ENCODE measurements around the gene CGNL1.

Gene CGNL1

DNA sequence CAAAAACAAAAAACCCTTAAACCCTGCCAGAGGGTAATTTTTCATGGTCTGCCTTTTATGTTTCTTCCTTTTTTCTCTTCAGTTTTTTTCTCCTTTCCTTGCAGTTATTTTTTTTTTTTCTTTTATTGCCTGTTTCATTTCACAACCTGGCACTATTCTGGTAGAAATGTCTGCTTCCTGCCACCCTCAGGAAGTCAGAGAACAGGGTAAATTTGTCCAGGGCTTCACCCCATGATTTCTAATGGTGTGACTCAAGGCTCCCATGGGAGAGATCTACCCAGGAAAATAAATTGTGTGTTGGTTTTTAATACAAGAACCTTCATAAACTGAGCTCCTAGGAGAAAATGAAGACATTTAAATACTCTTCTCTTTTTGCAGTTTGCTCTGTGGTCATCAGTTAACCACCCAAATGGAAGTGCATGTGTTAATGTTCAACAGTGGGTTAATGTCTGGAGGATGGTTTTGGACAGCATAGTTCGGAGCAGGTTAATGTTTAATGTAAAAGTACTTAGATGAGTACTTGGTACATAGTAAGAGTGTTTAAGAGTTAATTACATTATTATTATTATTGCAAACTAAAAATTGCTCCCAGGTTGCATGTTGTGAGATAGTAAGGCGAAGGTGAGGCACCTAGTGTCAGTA is 45.9 kb downstream of the CGNL1 start:
- DNase-seq (ENCODE audit: low read depth in 2 of 2): no peak

DNA sequence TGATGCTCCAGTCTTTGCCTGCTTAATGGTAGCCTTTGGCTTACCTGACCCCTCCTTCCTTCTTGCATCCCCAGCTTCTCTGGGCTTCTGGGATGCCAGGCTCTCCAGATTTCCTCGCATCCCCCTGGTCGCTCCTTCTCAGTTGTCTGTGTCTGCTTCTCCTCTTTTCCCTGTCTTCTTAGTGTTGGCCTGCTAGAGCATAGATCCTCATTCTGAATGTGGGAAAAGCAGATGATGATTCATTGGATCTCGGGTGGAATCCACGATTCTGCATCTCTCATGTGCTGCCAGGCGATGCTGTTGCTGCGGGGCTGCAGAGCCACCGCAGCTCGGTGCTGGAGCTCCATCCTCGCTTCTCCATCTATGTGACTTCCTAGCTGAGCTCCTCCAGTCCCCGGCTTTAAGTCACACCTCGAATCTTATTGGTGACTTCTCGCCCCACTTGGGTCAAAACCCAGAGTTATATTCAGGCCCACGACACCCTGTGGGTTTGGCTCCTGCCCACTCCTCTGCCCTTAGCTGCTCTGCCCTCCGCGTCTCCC is 47.4 kb downstream of the CGNL1 start:
- no peak for DNase-seq (ENCODE audit: low read depth in 2 of 2)

DNA sequence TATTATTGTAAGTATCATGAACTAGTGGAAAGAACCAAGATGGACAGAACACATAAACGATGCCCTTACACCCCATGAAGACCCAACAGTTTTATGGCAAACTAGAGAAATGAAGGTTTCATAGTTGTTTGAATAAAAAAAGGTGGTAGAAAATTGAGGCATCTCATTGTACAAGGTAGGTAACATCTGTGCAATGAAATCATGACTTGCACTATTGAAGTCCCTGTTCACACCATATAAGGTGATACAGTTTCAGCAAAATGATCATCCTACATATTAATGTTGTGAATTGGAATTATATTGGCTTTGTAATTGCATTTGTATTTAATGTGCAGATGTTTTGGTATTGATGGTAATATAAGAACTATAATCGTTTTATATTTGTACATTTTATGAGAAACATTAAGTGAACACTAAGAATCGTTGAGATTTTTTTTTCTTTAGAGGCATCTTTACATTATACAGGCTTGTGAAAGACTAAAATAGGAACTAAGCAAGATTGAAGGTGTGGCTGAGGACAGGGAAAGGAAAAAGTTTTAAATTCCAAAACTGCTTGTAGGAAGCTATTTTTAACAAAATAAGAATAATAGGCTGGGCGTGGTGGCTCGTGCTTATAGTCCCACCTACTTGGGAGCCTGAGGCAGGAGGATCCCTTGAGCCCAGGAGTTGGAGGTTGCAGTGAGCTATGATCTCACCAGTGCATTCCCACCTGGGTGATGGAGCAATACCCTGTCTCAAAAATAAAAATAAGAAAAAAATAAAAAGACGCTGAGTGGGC is 48.5 kb downstream of the CGNL1 start:
- DNase-seq (ENCODE audit: low read depth in 2 of 2): no peak

DNA sequence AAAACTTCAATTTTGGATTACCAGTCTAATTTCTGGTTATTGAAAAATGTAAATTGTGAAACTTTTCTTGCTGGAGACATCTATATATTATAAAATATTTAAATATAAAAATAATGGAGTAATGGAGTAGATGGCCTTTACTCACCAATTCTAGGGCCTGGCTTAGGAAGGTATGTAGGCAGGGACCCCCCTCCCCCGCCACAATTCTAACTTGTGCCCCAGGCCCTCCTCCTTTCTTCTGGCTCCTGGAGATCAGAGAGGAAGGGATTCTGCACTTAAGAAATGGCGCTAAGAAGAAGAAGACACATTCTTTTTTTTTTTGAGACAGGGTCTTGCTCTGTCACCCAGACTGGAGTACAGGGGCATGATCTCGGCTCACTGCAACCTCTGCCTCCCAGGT is 49.5 kb downstream of the CGNL1 start:
- no peak for DNase-seq (ENCODE audit: low read depth in 2 of 2)

DNA sequence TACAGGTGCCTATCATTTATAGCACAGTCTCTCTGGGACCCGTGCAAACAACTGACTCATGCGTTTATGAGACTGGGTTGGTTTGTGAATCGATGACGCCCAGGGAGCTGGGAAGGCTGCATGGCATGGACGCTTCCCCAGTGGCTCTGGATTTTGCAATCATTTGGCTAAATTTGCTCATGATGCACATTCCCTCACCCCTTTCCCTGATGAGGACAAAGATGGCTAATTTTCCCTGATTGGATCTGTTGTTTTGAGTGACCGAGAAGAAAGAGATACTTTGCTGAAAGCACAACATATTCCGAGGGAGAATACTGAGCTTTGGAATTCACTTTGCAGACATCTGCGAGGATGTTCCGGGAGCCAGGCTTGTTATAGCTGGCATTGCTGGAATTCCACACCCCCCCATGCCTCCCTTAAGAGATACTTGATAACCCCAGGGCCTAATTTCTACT is 51.1 kb downstream of the CGNL1 start:
- no peak for DNase-seq (ENCODE audit: low read depth in 2 of 2)

DNA sequence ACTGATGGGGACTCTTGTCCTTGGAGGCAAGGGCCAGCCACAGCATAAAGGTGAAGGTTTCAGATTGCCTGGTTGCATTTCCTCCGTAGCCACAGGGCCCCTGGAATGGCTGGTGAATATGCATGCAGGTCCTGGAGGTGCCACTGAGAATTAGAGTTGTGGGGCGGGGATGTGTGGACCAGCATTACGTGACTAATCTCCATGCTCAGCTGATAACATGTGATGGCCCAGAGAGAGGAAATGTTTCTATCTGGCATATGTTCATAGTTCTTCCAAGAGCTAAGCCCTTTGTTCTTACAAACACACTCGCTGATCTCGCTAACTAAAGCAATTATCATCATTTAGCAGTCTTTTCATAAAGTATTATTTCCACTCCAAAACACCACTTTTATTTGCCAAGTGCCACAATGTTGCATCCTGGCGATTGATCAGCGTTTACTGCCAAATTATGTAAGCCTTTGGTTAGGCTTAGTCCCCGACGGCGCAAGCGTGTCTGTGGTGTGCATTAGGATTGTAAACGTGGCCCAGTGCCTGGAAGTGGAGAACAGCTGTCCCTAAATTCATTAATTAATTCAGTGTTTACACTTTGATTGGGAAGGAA is 55.9 kb downstream of the CGNL1 start:
- no peak for DNase-seq (ENCODE audit: low read depth in 2 of 2)

DNA sequence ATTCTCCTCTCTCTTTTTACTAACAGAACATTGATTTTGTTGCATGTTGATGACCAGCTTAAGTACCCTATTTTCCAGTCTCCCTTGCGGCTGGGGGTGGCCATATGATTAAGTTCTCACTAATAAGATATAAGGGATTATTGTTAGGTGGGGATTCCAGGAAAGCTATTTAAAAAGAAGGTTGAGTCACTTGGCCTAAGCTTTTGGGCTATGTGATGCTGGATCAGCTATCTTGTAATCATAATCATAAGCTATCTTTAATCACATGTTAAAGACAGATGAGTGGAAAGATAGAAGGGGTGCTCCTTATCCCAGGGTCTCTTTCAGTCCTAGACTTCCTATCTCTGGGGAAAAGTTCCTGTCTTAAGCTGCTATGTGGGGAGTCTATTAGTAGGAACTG is 59.9 kb downstream of the CGNL1 start:
- no peak for DNase-seq (ENCODE audit: low read depth in 2 of 2)

DNA sequence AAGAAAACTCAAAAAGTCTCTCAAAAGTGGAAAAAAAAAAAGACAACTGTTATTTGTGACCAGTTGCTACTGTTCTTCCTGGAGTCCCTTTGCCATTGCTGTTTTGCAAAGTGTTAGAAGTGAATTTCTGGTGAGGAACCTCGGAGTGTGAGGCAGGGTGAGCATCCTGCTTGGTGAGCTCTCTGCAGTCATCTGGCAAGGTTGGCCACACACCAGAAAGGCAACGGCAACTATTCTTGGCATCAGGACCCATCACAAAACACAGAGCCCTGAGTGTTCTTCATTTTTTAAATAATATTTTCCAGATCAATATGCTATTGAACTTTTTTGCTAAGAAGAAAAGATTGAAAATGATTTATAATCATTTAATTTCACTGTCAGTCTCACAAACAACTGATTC is 60.7 kb downstream of the CGNL1 start:
- no peak for DNase-seq (ENCODE audit: low read depth in 2 of 2)

DNA sequence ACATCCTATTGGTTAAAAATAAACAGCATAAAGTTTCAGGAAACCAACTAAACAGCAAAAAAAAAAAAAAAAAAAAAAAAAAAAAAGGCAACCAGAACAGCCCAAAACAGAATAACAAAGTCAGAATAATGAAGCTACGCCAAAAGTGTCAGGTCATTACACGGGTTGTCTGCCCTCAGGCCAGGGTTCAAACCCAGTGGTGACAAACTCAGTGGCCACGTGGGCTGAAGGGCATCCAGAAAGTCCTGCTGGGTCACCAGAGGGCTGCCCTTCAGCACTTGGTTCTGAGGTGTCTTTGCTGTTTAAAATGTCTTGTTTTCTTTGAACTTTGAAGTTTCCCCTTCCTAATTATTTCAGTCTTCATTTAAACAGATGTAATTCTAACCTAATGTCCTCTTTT is 61.3 kb downstream of the CGNL1 start:
- no peak for DNase-seq (ENCODE audit: low read depth in 2 of 2)

DNA sequence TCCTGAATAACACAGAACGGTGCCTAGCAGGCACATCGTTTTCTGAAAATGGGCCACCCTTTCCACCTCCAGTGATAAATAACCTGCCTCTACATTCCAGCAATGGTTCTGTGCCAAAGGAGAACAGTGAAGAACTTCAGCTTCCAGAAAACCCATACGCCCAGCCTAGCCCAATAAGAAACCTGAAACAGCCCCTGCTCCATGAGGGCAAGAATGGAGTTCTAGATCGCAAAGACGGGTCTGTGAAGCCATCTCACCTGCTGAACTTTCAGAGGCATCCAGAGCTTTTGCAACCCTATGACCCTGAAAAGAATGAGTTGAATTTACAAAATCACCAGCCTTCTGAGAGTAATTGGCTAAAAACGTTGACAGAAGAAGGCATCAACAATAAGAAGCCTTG is 61.9 kb downstream of the CGNL1 start:
- DNase-seq (ENCODE audit: low read depth in 2 of 2): no peak

DNA sequence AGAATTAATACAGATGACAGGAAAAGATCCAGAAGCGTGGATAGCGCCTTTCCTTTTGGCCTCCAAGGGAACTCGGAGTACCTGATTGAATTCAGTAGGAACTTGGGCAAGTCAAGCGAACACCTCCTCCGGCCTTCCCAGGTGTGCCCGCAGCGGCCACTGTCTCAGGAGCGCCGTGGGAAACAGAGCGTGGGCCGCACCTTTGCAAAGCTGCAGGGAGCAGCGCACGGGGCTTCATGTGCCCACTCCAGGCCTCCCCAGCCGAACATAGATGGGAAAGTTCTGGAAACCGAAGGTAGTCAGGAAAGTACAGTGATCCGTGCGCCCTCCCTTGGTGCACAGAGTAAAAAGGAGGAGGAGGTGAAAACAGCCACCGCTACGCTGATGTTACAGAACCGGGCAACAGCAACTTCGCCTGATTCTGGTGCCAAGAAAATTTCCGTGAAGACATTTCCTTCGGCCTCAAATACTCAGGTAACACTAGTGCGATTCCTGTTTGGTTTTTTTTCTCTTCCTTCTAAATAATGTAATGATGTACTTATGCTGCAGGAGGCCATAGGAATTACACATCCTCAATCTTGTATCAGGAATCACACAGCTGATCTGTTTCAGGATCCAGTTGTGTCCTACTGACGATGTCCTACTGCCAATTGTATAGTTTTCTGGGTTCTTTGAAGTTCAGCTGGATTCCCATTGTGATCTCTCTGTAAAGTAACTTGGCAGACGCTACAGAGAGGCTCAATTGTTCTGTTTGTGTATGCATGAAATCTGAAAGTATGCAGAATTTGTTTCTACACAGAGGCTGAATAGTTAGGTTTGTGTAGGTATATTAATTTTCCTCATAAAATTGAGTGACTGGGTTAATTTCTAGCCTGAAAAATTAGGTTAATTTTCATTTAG is 63.1 kb downstream of the CGNL1 start:
- DNase-seq (ENCODE audit: low read depth in 2 of 2): no peak

DNA sequence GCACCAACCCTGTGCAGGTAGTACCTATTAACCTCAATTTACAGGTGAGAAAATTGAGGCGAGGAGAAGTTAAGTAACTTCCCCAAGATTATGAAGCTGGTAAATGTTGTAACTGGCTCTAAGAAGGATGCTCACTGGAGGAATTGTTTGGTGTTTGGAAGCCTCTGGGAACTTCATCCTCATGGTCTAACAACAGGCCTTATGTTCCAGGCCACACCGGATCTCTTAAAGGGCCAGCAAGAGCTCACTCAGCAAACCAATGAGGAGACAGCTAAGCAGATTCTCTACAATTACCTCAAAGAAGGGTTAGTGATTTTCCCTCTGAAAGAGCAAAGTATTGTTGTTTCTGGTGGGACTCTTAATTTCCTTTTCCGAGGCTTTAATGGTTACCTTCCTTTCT is 63.9 kb downstream of the CGNL1 start:
- DNase-seq (ENCODE audit: low read depth in 2 of 2): no peak

DNA sequence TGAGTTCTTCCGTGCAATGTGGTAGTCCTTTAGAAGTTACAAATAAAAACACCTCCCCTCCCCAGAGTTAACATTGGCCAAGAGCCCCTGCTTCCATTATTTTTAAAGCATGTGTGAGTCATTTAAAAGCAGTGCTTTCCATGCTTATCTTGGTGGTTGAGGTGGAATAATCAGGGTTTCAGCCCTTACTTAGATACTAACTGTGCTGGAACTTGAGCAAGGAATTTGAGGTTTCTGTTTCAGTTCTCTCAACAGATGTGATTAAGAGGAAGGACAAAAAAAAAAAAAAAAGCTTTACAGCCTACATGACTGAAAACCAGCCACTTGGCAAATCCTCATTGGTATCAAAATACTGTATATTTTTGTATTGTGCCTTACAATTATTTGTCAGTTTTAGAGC is 64.5 kb downstream of the CGNL1 start:
- no peak for DNase-seq (ENCODE audit: low read depth in 2 of 2)

DNA sequence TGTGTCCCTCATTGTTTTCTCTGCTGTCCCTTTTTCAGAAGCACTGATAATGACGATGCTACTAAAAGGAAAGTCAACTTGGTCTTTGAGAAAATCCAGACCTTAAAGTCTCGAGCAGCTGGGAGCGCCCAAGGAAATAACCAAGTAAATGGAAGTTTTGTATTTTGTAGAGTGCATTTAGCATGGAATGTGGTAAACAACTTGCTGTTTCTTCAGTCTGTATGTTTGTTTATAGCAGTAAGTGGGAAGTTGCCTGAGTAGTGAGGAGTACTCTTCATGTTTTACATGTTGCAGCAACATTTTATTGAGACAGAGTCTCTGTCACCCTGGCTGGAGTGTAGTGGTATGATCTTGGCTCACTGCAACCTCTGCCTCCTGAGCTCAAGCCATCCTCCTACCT is 66.0 kb downstream of the CGNL1 start:
- no peak for DNase-seq (ENCODE audit: low read depth in 2 of 2)

DNA sequence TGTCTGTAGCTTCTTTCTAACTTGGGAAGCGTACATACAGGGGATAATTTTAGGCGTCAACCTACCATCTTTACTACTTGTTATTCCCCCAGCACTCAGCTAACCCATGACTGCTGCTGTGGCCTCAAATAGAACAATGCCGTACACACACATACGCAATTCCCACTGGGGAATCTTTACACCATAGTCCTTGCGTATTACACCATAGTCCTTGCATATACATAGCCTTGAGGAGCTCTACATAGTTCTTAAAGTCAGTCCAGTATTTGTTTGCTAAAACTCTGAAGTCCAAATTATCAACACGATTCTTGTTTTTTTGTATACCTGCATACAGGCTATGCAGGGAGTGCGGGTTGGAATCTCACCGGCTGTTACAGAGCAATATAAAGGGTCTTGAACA is 67.2 kb downstream of the CGNL1 start:
- no peak for DNase-seq (ENCODE audit: low read depth in 2 of 2)

DNA sequence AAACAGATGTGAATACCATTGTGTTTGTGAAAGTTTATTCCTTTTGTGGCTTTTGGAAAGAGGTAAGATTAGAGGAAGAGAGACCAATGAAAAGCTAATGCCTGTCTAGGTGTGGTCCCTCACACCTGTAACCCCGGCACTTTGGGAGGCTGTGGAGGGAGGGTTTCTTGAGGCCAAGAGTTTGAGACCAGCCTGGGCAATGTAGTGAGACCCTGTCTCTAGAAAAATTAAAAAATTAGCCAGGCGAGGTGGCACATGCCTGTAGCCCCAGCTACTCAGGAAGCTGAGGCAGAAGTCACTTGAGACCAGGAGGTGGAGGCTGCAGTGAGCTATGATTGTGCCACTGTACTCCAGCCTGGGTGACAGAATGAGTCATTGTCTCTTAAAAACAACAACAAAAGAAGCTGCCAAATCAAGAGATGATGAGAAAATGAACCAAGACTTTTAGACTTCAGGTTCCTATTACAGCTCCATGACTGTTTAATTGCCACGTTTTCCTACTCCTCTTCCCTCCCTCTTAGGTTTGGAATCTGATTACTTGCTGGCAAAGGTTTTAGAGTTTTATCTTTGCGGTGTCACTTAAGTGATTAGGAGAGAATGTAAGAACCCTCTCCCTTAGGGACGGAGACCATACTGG is 68.7 kb downstream of the CGNL1 start:
- DNase-seq (ENCODE audit: low read depth in 2 of 2): no peak

DNA sequence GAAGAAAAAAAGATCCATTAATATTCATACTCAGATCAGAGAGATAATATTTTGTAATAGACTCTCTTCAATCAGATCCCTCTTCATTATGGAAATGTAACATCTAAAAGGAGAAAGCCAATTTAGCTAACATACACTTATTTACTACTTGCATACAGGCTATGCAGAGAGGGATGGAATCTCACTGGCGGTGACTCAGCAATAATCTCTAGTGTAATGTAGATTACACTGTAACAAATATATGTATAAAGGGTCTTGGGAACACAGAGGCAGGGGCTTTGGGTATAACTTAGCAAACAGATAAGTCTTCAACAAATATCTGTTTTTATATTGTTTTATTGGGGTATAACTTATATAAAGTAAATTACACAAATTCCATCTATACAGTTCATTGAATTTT is 69.6 kb downstream of the CGNL1 start:
- DNase-seq (ENCODE audit: low read depth in 2 of 2): no peak

DNA sequence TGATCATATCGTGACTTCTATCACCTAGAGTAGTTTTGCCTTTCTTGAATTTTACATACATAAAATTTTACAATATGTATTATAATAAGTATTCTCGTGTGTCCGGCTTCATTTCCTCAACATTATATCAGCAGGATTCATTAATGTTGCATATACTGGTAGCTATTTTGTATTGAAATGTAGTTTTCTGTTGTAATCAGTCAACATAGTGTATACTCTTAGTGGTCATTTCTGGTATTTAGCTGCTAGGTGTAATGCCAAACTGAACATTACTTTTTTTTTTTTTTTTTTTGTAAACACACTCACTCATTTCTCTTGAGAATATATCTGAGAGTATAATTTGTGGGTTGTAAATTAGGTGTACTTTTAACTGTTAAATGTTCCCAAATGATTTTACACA is 70.1 kb downstream of the CGNL1 start:
- DNase-seq (ENCODE audit: low read depth in 2 of 2): no peak

DNA sequence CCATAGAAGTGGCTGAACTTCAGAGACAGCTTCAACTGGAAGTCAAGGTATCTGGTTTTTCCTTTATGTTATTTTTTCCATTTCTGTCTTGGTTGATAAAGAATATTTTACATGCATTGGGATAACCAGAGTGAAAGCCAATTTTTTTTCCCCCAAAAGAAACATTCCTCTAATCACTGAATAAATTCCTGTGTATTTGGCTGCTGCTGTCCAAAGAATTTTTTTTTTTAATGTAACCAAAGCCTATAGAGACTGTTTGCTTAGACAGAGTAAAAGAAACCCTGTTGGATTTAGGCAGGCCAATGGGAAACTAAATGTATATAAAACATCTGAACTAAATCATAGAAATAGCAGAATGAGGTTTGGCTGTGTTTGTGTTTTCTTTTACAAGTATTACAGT is 75.2 kb downstream of the CGNL1 start:
- DNase-seq (ENCODE audit: low read depth in 2 of 2): no peak

DNA sequence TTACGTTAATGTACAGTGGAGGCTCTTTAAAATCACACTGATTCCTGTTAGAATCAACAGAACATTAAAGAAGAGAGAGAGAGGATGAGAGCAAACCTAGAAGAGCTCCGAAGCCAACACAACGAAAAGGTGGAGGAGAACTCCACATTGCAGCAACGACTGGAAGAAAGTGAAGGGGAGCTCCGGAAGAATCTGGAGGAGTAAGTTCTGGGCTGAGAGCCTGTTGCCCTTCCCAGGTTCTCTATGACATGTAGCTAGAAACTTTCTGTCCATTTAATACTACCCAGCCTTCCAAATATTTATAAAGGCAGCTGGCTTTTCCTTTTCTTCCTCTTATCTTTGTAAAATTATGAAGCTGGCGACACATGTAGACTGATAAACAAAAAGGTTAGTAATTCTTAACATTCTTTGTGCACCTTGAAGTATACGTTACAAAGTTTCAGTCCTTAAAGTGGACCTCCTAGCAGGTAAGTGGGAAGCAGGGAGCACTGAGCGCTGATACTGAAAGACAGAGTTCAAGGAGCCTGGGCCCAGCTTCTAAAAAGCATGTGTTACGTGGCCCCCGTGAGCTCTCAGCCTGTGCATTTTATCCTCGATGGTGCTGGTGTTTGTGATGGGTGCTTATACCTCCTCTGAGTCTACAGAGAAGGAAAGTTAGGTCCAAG is 75.9 kb downstream of the CGNL1 start:
- no peak for DNase-seq (ENCODE audit: low read depth in 2 of 2)

DNA sequence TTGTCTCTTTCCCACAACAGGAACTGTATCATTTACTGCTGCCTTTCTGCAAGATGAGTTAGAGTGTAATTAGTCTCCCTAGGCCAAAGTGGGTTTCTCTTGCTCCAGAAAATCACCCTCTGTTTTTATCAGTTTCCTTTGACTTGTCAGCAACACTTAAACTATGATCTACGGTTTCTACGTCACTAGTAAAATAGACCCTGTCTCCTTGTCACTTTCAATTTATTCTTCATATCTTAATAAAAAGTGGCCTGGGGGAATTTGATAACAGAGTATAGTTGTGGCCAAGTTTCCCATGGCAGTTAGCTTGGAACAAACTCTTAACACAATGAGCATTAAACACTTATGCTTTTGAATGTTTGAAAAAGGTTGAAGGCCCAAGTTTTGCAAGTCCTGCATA is 79.6 kb downstream of the CGNL1 start:
- no peak for DNase-seq (ENCODE audit: low read depth in 2 of 2)

Measured in stimulated activated CD8-positive, alpha-beta memory T cell treated with anti-CD3 and anti-CD28 coated beads, Interleukin-7, amount 100 ng/mL, for 4 hours (primary cell).